Gastroesophageal sphincter (tissue), 4 donors: ENCODE results near the gene VKORC1L1. TPM values are rescaled to one million over a fixed set of nuclear protein-coding genes. Genes with fewer than 3 reads are reported as not detected.
"Not testable (repeated sequence)": the region's sequence is repeated elsewhere in the genome, so short reads cannot be mapped to it uniquely, and the experiment has no call there.

Experiments used
- ATAC-seq: fragments of 150-250 bp; one replicate; pipeline ENCODE4 v1.9.1; 2016; ENCODE audit warnings: mild to moderate bottlenecking, moderate library complexity
- H3K27ac ChIP-seq, 4 donors: fragments of 200-600 bp; sonication (generic) in 3 of 4; 1 replicate in 3 of 4; 2 replicates in 1 of 4; pipeline ENCODE4 v1.5.1; 2016 to 2019
- H3K27me3 ChIP-seq: fragments of 200-600 bp; sonication (generic); one replicate; pipeline ENCODE4 v1.5.1; 2019
- H3K36me3 ChIP-seq, 2 donors: fragments of 200-600 bp; sonication (generic); one replicate each; pipeline ENCODE4 v1.5.1; 2019; ENCODE audit warnings: control low read depth in 1 of 2
- H3K4me1 ChIP-seq, 3 donors: fragments of 200-600 bp; sonication (generic); 1 replicate in 2 of 3; 2 replicates in 1 of 3; pipeline ENCODE4 v1.5.1; 2016 to 2019; ENCODE audit warnings: control low read depth in 2 of 3
- H3K4me3 ChIP-seq, 2 donors: fragments of 200-600 bp; sonication (generic); one replicate each; pipeline ENCODE4 v1.5.1; 2019; ENCODE audit warnings: mild to moderate bottlenecking in 1 of 2, moderate library complexity in 1 of 2
- H3K9me3 ChIP-seq, 3 donors: fragments of 200-600 bp; sonication (generic); one replicate each; pipeline ENCODE4 v1.5.1; 2017 to 2019; ENCODE audit warnings: control low read depth in 2 of 3
- EP300 ChIP-seq: sonication (generic); formaldehyde crosslinking; IDR thresholded peaks from one replicate; pipeline ENCODE4 v1.6.1; 2017; ENCODE audit warnings: antibody characterized with exemption, mild to moderate bottlenecking
- POLR2A ChIP-seq, 2 donors: fragments of 450-650 bp; IDR thresholded peaks; one replicate each; pipeline ENCODE4 v1.6.1; 2017; ENCODE audit warnings: antibody characterized with exemption in 2 of 2, mild to moderate bottlenecking in 2 of 2, moderate library complexity in 1 of 2
- WGBS, 2 donors: methylation state at CpG; one replicate each; pipeline ENCODE4 v1.1.5; 2018; ENCODE audit warnings: low coverage in 1 of 2; 5-methylcytosine and 5-hydroxymethylcytosine counted together
- total RNA-seq, 4 donors: library from RNA; depleted of rRNA; stranded (reverse); fragments of >200 nt; gene quantifications; one replicate each; pipeline ENCODE4 v1.1.0, GENCODE V29; 2016
- TF ChIP-seq, protein P1 (sequence below), 4 experiments: fragments of 200-600 bp in 2 of 4; fragments of 450-650 bp in 2 of 4; sonication (generic) in 1 of 4; IDR thresholded peaks; one replicate each; pipeline ENCODE4 v1.5.1; 2017 to 2019; ENCODE audit warnings: antibody characterized with exemption in 4 of 4, mild to moderate bottlenecking in 2 of 4, moderate library complexity in 2 of 4

The VKORC1L1 gene
- total RNA-seq, 4 donors from 2014 or later: 20.4 to 30.2 (median 25.0) TPM

DNA sequence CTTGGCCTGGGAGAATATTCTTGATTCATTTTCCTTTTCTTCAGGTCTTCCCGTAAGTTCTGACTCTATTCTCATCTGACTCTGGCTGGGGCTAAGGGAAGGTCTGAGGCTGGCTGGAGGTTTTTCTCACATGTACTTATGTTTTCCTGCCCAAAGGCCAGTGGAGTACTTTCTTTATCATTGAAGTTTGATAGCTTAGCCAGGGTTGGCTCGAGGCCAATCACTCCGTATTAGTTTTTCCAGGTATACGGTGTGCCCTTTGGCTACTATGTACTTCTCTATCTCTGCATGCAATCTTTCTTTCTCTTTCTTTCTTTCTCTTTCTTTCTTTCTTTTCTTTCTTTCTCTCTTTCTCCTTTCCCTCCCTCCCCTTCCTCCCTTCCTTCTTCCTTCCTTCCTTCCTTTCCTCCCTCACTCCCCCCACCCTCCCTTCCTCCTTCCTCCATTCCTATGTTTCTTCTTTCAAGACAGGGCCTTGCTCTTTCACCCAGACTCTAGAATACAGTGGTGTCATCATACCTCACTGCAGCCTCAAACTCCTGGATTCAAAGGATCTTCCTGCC, 26.8 kb upstream of the VKORC1L1 start:
- H3K36me3 ChIP-seq: no peaks in the 10 kb centered on the region
- H3K9me3 ChIP-seq: no peaks in the 10 kb centered on the region
- H3K27me3 ChIP-seq: no peaks in the 10 kb centered on the region
- no peak for ATAC-seq
- WGBS, 2 donors: 55% methylated on average over 4 of the region's 4 CpGs; no CpG with 5 or more reads in 1 of the 2 donors
- no peaks in the 10 kb centered on the region for H3K4me1 ChIP-seq
- TF ChIP-seq POLR2A (IDR thresholded peaks at IDR 0.05): no peak
- TF ChIP-seq EP300: no peak
- TF ChIP-seq, protein P1, sequence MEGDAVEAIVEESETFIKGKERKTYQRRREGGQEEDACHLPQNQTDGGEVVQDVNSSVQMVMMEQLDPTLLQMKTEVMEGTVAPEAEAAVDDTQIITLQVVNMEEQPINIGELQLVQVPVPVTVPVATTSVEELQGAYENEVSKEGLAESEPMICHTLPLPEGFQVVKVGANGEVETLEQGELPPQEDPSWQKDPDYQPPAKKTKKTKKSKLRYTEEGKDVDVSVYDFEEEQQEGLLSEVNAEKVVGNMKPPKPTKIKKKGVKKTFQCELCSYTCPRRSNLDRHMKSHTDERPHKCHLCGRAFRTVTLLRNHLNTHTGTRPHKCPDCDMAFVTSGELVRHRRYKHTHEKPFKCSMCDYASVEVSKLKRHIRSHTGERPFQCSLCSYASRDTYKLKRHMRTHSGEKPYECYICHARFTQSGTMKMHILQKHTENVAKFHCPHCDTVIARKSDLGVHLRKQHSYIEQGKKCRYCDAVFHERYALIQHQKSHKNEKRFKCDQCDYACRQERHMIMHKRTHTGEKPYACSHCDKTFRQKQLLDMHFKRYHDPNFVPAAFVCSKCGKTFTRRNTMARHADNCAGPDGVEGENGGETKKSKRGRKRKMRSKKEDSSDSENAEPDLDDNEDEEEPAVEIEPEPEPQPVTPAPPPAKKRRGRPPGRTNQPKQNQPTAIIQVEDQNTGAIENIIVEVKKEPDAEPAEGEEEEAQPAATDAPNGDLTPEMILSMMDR (IDR thresholded peaks at IDR 0.05): no peak
- H3K27ac ChIP-seq: no peak overlapping the region
- no peak overlapping the region for H3K4me3 ChIP-seq

- not testable (repeated sequence) for H3K27me3 ChIP-seq, H3K4me1 ChIP-seq, H3K27ac ChIP-seq, H3K9me3 ChIP-seq, H3K36me3 ChIP-seq, H3K4me3 ChIP-seq, ATAC-seq
- 68 to 73% methylated on average over 3 of the region's 3 CpGs for WGBS, 2 donors
Measured at GRCh38 chr7:65853426-65853825, 19.4 kb upstream of the VKORC1L1 start.

DNA sequence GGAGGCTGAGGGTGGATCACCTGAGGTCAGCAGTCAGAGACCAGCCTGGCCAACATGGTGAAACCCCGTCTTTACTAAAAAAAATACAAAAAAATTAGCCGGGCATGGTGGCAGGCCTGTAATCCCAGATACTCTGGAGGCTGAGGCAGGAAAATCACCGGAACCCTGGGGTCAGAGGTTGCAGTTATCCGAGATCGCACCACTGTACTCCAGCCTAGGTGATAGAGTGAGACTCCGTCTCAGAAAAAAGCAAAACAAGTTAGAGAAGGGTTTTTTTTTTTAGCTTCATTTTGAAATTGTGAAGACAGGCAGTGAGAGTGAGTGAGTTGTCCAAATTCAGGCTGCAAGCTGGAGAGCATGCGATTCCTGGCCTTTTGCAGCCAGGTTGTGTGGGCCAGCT, 19.0 kb upstream of the VKORC1L1 start:
- H3K27ac ChIP-seq, H3K9me3 ChIP-seq, H3K4me1 ChIP-seq, H3K36me3 ChIP-seq, H3K4me3 ChIP-seq, H3K27me3 ChIP-seq, ATAC-seq: not testable (repeated sequence)
- WGBS, 2 donors: 86 to 91% methylated on average over 6 to 7 of the region's 7 CpGs

DNA sequence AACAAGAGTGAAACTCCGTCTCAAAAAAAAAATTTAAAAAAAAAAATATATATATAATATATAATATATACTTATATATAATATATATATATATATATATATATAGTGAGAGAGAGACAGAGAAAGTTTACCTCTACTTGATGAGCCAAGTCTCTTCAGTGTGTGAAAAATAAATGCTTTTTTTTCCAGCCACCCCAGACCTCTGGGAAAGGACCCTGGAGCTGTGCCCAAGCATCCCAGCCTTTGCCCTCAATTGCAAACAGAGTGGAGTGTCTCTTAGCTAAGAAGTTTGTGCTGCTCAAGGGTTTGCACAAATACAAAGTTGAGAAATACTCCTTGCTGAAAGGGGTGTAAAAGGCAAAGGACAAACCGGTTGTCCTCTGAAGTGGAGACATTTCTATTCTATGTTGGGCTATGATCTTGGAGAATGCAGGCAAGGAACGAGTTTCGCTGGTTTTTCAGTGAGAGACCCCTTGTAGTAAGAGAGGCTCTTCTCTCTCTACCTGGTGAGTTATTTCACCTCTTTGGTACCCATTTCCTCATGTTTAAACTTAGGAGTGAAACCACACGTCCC, 15.5 kb upstream of the VKORC1L1 start:
- not testable (repeated sequence) for H3K9me3 ChIP-seq, H3K27ac ChIP-seq, H3K4me3 ChIP-seq, H3K36me3 ChIP-seq, H3K27me3 ChIP-seq, ATAC-seq, H3K4me1 ChIP-seq
- WGBS, 2 donors: 38 to 60% methylated on average over 2 of the region's 5 CpGs

DNA sequence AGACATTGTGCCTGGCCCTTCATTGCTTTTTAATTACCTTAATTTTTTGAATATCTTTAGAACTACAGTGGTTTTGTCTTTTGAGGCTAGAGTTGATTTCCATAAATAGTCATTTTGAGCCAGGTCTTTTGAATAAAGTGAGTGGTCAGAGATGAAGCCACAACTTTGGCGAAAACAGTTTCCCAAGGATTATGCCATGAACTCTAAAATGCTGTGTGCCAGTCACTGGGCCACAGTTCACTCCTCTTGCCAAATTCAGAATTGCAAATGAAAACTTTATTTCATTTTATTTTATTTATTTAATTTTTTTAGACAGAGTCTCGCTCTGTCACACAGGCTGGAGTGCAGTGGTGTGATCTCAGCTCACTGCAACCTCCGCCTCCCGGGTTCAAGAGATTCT, 14.2 kb upstream of the VKORC1L1 start:
- ATAC-seq, H3K4me3 ChIP-seq, H3K4me1 ChIP-seq, H3K36me3 ChIP-seq, H3K9me3 ChIP-seq, H3K27me3 ChIP-seq, H3K27ac ChIP-seq: not testable (repeated sequence)
- 98 to 100% methylated on average over 2 to 4 of the region's 4 CpGs for WGBS, 2 donors

DNA sequence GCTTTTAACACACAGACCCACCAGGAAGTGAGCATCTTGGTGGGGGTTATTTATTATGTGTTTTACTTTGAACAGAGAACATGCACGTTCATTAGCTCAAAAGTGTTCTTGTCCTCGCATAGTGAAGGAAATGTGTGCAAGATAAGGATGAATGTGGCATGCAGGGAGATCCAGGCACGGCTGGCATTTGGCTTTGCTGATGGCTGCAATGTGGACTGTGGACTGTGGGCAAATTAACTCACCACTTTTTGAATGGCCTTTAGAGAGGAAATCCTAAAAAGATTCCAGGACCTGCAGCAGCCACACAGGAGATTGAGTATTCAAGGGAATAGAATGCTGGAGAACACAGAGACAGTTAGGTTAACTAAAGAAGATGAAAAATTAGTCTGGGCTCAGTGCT, 6.6 kb upstream of the VKORC1L1 start:
- 46 to 80% methylated on average over 3 of the region's 3 CpGs for WGBS, 2 donors

DNA sequence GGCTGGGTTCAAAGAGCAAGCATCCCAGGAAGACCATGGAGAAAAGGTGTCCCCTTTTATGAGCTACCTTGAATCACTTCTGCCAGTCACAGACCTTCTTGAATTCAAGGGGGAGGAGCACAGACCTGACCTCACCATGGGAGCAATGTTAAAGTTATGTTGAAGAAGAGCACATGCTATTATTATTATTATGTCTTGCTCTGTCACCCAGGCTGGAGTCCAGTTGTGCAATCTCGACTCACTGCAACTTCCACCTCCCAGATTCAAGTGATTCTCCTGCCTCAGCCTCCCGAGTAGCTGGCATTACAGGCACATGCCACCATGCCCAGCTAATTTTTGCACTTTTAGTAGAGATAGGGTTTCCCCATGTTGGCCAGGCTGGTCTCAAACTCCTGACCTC, 5.2 kb upstream of the VKORC1L1 start:
- not testable (repeated sequence) for H3K9me3 ChIP-seq, H3K27me3 ChIP-seq

More for the DNA sequence above, 6.6 kb upstream of the VKORC1L1 start:
- not testable (repeated sequence) for H3K9me3 ChIP-seq, H3K4me1 ChIP-seq, H3K27me3 ChIP-seq, H3K36me3 ChIP-seq, H3K27ac ChIP-seq, ATAC-seq, H3K4me3 ChIP-seq

DNA sequence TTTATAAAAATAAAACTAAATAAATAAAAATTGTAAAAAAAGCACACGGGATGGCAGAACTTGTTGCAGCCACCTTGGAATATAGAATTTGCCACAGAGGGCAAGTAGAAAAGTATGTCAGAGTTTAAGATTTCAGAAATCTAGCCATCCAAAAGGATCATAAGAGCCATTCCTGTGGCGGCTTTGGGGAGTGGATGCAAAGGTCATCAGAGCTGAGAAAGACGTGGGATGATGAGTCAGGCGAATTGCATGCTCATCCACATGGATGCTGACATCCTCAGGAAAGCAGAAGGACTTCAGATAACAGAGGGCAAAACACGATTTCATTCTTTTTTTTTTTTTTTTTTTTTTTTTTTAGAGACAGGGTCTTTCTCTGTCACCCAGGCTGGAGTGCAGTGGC, 3.6 kb upstream of the VKORC1L1 start:
- ATAC-seq, H3K9me3 ChIP-seq, H3K36me3 ChIP-seq, H3K27me3 ChIP-seq, H3K4me1 ChIP-seq, H3K27ac ChIP-seq, H3K4me3 ChIP-seq: not testable (repeated sequence)
- 50 to 79% methylated on average over 5 of the region's 5 CpGs for WGBS, 2 donors

More for the DNA sequence above, 5.2 kb upstream of the VKORC1L1 start:
- H3K27ac ChIP-seq, H3K4me1 ChIP-seq, ATAC-seq, H3K4me3 ChIP-seq, H3K36me3 ChIP-seq: not testable (repeated sequence)
- WGBS, 2 donors: 100% methylated on average over 1 of the region's 2 CpGs; no CpG with 5 or more reads in 1 of the 2 donors

GRCh38 chr7:65871451-65871850, 1.4 kb upstream of the VKORC1L1 start:
- not testable (repeated sequence) for ATAC-seq, H3K9me3 ChIP-seq, H3K36me3 ChIP-seq, H3K27me3 ChIP-seq, H3K4me3 ChIP-seq
- 22% methylated on average over 1 of the region's 2 CpGs; no CpG with 5 or more reads in 1 of the 2 donors for WGBS, 2 donors
- H3K4me1 ChIP-seq: peaks cover 0 to 14% (median 0%) of the 10 kb centered on the region in 3 donors
- peak overlapping the region in 3 of 4 donors; percentile 17 to 49 (median 42) for H3K27ac ChIP-seq

DNA sequence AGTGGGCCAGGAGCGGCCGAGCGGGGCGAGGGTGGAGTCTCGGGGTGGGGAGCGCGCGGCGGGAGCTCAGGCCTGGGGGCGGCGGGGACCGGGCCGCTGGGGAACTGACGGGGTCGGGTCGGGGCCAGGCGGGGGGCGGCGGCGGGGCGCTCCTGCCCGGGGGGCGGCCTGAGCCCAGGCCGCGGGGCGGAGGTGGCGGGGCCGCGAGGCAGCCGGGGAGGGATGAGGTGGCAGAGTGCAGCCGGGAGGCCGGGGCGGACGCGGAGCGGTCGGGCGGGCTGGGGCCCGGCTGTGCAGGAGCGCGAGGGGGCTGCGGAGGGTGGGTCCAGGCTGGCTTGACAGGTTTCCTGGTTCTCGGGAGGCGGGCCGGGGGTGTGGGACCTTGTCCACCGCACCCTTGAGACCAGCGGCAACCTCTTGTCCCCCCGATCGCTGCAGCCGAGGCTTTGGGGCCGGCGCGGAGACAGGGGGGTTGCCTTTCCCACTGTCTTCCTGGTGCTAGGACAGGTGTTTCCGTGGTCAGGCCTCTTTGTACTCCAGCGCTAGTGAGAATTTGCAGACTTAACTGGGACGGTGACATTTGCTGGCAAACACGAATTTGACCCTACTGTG, 814 bp downstream of the VKORC1L1 start:
- H3K9me3 ChIP-seq: not testable (repeated sequence)
- ATAC-seq: peak; percentile 22
- peak overlapping the region; percentile 78 to 87 (median 86) for H3K27ac ChIP-seq

DNA sequence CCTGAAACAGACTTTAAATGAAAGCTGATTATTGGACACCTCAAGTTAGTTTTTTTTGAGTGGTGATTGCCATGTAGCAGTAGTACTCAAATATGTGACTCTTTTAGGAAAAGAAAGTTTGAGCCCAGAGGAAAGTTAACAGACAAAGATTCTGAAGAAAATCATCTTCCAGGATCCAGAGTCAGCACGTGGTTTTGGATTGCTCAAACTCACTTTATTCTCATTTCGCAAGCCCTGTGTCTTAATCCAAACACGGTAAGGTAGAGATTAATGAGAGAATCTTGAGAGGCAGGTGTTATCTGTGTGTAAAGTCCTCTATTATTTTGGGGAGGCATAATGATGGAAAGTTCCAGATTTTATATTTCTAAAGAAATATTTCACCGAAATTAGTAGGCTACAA, 2.8 kb downstream of the VKORC1L1 start:
- WGBS, 2 donors: 78 to 81% methylated on average over 4 of the region's 4 CpGs
- not testable (repeated sequence) for H3K27ac ChIP-seq, ATAC-seq, H3K36me3 ChIP-seq, H3K27me3 ChIP-seq, H3K9me3 ChIP-seq, H3K4me3 ChIP-seq
- peaks cover 0 to 14% (median 0%) of the 10 kb centered on the region in 3 donors for H3K4me1 ChIP-seq

More for the DNA sequence above, 814 bp downstream of the VKORC1L1 start:
- WGBS, 2 donors: 0% methylated on average over 1 of the region's 57 CpGs; no CpG with 5 or more reads in 1 of the 2 donors
- not testable (repeated sequence) for H3K36me3 ChIP-seq, H3K27me3 ChIP-seq
- Histone ChIP-seq H3K4me3 (peak overlapping the region; percentile 75 to 99), H3K4me1 (peaks cover 0 to 14% (median 0%) of the 10 kb centered on the region in 3 donors)

DNA sequence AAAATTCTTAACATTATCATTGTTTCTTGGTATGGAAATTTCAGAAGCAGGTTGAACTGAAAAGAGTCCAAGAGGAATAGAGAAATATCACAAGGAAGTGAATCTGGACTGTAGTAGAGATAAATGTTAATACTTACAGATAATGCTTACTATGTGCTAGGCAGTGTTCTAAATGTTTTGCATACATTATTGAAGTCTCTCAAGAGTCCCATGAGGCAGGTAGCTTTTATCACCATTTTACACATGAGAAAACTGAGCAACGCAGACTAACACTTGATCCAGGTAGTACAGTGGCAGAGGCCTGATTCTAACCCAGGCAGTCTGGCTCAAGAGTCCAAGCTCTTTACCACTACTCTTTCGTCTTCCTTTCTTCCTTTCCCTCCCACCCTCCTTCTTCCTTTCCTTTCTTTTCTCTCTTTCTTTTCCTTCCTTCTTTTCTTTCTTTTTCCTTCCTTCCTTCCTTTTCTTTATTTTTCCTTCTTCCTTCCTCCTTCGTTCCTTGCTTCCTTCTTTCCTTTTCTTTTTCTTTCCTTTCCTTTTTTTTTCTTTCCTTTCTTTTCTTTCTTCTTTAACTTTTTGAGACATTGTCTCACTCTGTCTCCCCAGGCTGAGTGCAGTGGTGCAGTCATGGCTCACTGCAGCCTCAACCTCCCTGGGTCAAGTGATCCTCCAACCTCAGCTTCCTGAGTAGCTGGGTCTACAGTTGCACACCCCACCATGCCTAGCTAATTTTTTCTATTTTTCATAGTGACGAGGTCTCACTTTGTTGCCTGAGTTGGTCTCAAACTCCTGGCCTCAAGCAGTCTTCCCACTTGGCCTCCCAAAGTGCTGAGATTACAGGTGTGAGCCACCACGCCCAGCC, 6.6 kb downstream of the VKORC1L1 start:
- WGBS, 2 donors: 78 to 79% methylated on average over 4 to 5 of the region's 5 CpGs
- H3K9me3 ChIP-seq, H3K27me3 ChIP-seq, H3K36me3 ChIP-seq, H3K4me3 ChIP-seq, H3K4me1 ChIP-seq, H3K27ac ChIP-seq, ATAC-seq: not testable (repeated sequence)
